Transverse colon (tissue), 4 donors: ENCODE data around the gene RTL5. TPM values are rescaled to one million over a fixed set of nuclear protein-coding genes. Genes with fewer than 3 reads are reported as not detected.
A peak's percentile ranks its signal among the peaks of the same experiment; 100 is the strongest.

Source experiments
- DNase-seq: peaks from one replicate; pipeline ENCODE4 v3.0.0-alpha.2; 2019
- H3K27ac ChIP-seq, 4 donors: fragments of 200-600 bp; sonication (generic); 2 replicates each; pipeline ENCODE4 v1.5.1; 2016 to 2018; ENCODE audit warnings: inconsistent platforms in 4 of 4
- H3K27me3 ChIP-seq: fragments of 200-600 bp; sonication (generic); 2 replicates; pipeline ENCODE4 v1.5.1; 2017; ENCODE audit warnings: inconsistent platforms
- H3K36me3 ChIP-seq, 4 donors: fragments of 200-600 bp; sonication (generic); 2 replicates each; pipeline ENCODE4 v1.5.1; 2017 to 2019; ENCODE audit warnings: inconsistent platforms in 4 of 4
- H3K4me1 ChIP-seq, 4 donors: fragments of 200-600 bp; sonication (generic); 2 replicates each; pipeline ENCODE4 v1.5.1; 2017 to 2020; ENCODE audit warnings: inconsistent platforms in 4 of 4
- H3K4me3 ChIP-seq, 4 donors: fragments of 200-600 bp; sonication (generic); 1 replicate in 1 of 4; 2 replicates in 3 of 4; pipeline versions ENCODE4 v1.5.1 to v1.6.1; 2017 to 2019; ENCODE audit warnings: inconsistent platforms in 4 of 4
- H3K9me3 ChIP-seq, 2 donors: fragments of 200-600 bp; sonication (generic); 2 replicates each; pipeline ENCODE4 v1.5.1; 2017 to 2019; ENCODE audit warnings: inconsistent platforms in 2 of 2
- CTCF ChIP-seq, 5 experiments: fragments of 200-600 bp in 3 of 5; fragments of 450-650 bp in 2 of 5; sonication (generic) in 3 of 5; IDR thresholded peaks; 1 replicate in 2 of 5; 2 replicates in 3 of 5; pipeline ENCODE4 v1.5.1; 2016 to 2017; ENCODE audit warnings: antibody characterized with exemption in 5 of 5, inconsistent platforms in 3 of 5, mild to moderate bottlenecking in 2 of 5, moderate library complexity in 1 of 5
- EP300 ChIP-seq: sonication (generic); formaldehyde crosslinking; IDR thresholded peaks from one replicate; pipeline ENCODE4 v1.6.1; 2017; ENCODE audit warnings: antibody characterized with exemption, low read depth
- POLR2A ChIP-seq: fragments of 450-650 bp; IDR thresholded peaks from one replicate; pipeline ENCODE4 v1.6.1; 2016; ENCODE audit warnings: antibody characterized with exemption, mild to moderate bottlenecking, moderate library complexity
- POLR2AphosphoS5 ChIP-seq, 3 donors: sonication (generic); formaldehyde crosslinking; IDR thresholded peaks; one replicate each; pipeline ENCODE4 v1.6.1; 2016; ENCODE audit warnings: antibody characterized with exemption in 3 of 3
- WGBS, 2 donors: methylation state at CpG; one replicate each; pipeline ENCODE4 v1.1.5; 2018; ENCODE audit warnings: low coverage in 1 of 2; 5-methylcytosine and 5-hydroxymethylcytosine counted together
- in situ Hi-C, 4 donors: fragments of 200-750 bp; cut with MboI; loops; one replicate each; pipeline versions ENCODE4 v1.15.0 to v1.15.1; 2017; ENCODE audit warnings: low sequenced_read_pairs in 3 of 4, low pct_ligation_motif_present in 1 of 4, low pct_unique_long_range_greater_than_20kb in 1 of 4
- intact Hi-C: fragments of 100-400 bp; cut with DNase I; formaldehyde crosslinking; loops from one replicate; pipeline ENCODE4 v1.15.1; 2023; ENCODE audit warnings: low total_unique reads
- total RNA-seq, 4 donors: library from RNA; depleted of rRNA; stranded (reverse); fragments of >200 nt; gene quantifications; one replicate each; pipeline ENCODE4 v1.1.0, GENCODE V29; 2016

RTL5 gene
- total RNA-seq, 4 donors from 2014 or later, result 1.3 to 6.0 (median 2.5) TPM

DNA sequence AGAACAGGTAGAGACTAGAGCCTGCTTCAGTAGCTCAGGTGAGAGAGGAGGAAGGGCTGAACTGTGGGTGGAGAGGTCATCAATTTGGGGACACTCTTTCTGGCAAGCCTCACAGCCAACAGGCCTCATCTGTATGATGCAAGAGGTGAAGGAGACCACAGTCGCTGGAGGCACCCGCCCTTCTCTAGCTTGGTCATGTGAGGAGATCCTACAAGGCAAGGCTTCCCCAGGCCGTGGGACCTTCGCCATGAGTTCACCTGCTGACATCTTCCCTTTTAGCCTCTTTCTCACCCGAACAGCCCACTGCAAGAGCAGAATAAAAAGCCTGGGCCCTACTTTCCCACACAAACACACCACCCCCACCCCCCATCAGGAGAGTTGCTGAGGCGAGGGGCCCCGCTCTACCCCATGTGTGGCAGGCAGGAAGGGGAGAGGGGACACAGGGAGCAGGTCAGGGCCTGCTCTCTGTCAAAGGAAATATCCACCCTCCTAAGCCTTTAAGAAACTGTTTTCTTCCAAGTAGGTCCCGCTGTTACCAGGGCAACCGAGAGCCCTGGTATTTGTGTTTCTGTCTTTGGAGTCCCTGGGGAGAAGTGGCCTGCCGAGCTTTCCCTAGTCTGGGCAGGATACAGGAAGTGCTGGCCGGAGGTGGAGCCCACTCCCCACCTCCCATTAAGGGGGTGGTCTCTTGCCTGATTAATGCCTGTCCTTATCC lies 8.1 kb downstream of the RTL5 start:
- in situ Hi-C loops (loop anchor here in 2 of 4 donors (10.0 kb wide), 2 partner anchors 99 to 119 kb away; no protein-coding TSS in a partner anchor), intact Hi-C loops (no loop called here)
- H3K4me3 ChIP-seq, result no peak overlapping the region
- peak overlapping the region; percentile 22 to 76 (median 54) for H3K27ac ChIP-seq
- H3K4me1 ChIP-seq, result peaks cover 3 to 35% (median 12%) of the 10 kb centered on the region in 4 donors
- TF ChIP-seq POLR2AphosphoS5 (IDR thresholded peaks at IDR 0.05), result no peak
- no peak for TF ChIP-seq POLR2A
- TF ChIP-seq EP300, result no peak
- TF ChIP-seq CTCF (IDR thresholded peaks at IDR 0.05), result no peak
- no peaks in the 10 kb centered on the region for H3K36me3 ChIP-seq
- no peak for DNase-seq
- WGBS, 2 donors, result 53% methylated on average over 9 of the region's 11 CpGs; no CpG with 5 or more reads in 1 of the 2 donors
- no peaks in the 10 kb centered on the region for H3K9me3 ChIP-seq
- no peaks in the 10 kb centered on the region for H3K27me3 ChIP-seq

DNA sequence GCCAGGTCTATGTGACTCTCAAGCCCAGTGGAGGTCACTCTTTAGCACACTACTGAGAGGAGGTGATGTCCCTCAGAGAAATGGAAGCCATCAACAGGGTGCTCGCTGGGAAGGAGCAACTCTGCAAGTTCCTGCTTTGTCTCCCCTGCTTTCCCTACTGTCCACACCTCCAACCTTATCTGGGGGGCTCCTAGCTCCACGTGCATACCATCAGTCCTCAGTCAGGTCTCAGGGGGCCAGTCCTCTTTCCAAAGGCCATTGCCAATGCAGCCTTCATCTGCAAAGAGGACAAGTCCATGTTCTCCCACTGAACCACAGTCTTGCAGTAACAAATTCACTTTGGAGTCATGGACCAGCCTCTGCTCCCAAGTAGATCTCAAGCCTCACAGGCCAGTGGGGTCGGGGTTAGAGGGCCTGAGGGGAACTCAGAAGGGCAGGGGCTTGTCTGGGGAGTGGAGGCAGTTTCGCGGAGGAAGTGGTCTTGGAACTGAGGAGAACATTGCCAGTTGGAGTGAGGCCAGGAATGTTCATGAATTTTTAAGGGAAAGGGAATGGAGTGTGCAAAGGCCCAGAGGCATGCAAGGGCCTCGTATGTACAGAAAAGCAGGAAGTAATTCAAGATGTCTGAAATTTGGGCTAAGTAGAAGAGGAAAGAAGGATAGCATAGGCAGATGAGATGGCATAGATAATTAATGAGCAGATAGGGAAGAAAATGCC lies 8.9 kb downstream of the RTL5 start:
- H3K4me3 ChIP-seq, result no peak overlapping the region
- H3K36me3 ChIP-seq, result no peaks in the 10 kb centered on the region
- no peak for TF ChIP-seq POLR2A
- TF ChIP-seq EP300, result no peak
- no peak for TF ChIP-seq POLR2AphosphoS5 (IDR thresholded peaks at IDR 0.05)
- no peak for TF ChIP-seq CTCF (IDR thresholded peaks at IDR 0.05)
- H3K27me3 ChIP-seq, result no peaks in the 10 kb centered on the region
- peak overlapping the region in 3 of 4 donors; percentile 45 to 76 (median 63) for H3K27ac ChIP-seq
- peaks cover 3 to 35% (median 12%) of the 10 kb centered on the region in 4 donors for H3K4me1 ChIP-seq
- in situ Hi-C loops (loop anchor here in 2 of 4 donors (10.0 kb wide), 2 partner anchors 98 to 118 kb away; no protein-coding TSS in a partner anchor), intact Hi-C loops (no loop called here)
- no peaks in the 10 kb centered on the region for H3K9me3 ChIP-seq
- no peak for DNase-seq
- 53 to 72% methylated on average over 3 to 6 of the region's 6 CpGs for WGBS, 2 donors

- 37 to 100% methylated on average over 1 to 3 of the region's 3 CpGs for WGBS, 2 donors
- DNase-seq, result peak; percentile 42
- peak overlapping the region; percentile 54 to 76 (median 70) for H3K27ac ChIP-seq
These were observed 10.3 kb downstream of the RTL5 start for GRCh38 chrX:72121383-72121782.

More at GRCh38 chrX:72121383-72121782, 10.3 kb downstream of the RTL5 start:
- intact Hi-C loops, result no loop called here
- H3K36me3 ChIP-seq, result no peaks in the 10 kb centered on the region
- no peaks in the 10 kb centered on the region for H3K9me3 ChIP-seq
- in situ Hi-C loops, result loop anchor here in 2 of 4 donors (10.0 kb wide), 2 partner anchors 97 to 117 kb away; no protein-coding TSS in a partner anchor
- peaks cover 3 to 32% (median 10%) of the 10 kb centered on the region in 4 donors for H3K4me1 ChIP-seq
- no peaks in the 10 kb centered on the region for H3K27me3 ChIP-seq
- no peak overlapping the region for H3K4me3 ChIP-seq
- TF ChIP-seq POLR2AphosphoS5 (IDR thresholded peaks at IDR 0.05) (peak in 1 of 3 donors; percentile 24), POLR2A (no peak), EP300 (no peak), CTCF (IDR thresholded peaks at IDR 0.05) (no peak)
